HepG2 (cell line): Measurements from ENCODE around the gene TSPAN5. TPM values are rescaled to one million over a fixed set of nuclear protein-coding genes. Genes with fewer than 3 reads are reported as not detected.

Experiments
- ATAC-seq: fragments of 200-7000 bp; cut with Tn5 transposase; 3 replicates; pipeline ENCODE4 v1.9.1; 2020; ENCODE audit warnings: mild to moderate bottlenecking, moderate library complexity
- BruUV-seq: library from RNA; stranded (reverse); fragments of 400-500 nt; replicated peaks from 2 replicates; lab custom pipeline; 2021; lab: Mats Ljungman, UMichigan
- CTCF ChIA-PET: fragments of 300-600 bp; formaldehyde crosslinking; extraction: SDS; loops from one replicate; lab custom pipeline; 2021; ENCODE audit warnings: low total read pairs, inconsistent platforms, low intra/inter-chr PET ratio; lab: Yijun Ruan, JAX
- POLR2A ChIA-PET: fragments of 350-600 bp; sonication (Branson Sonifier 250); formaldehyde crosslinking; loops from one replicate; lab custom pipeline; 2020; ENCODE audit warnings: antibody characterized with exemption, inconsistent platforms; lab: Yijun Ruan, JAX
- DNase-seq: peaks from one replicate; pipeline ENCODE4 v3.0.0-alpha.2; 2015; ENCODE audit warnings: low spot score
- FAIRE-seq: peaks from 3 replicates; lab custom pipeline; 2011; peaks lifted over from hg19 to GRCh38; lab: Jason Lieb, UNC
- H2AFZ ChIP-seq: one replicate; pipeline ENCODE4 v1.6.1; 2011; ENCODE audit warnings: low read length, inconsistent platforms
- H3K27ac ChIP-seq: fragments of 300-600 bp; 3 replicates; pipeline ENCODE4 v1.8.0; 2011; ENCODE audit warnings: mixed run types, mild to moderate bottlenecking, mixed read lengths, low read length, inconsistent platforms; ENCODE audit not compliant: insufficient read depth; ENCODE audit errors: extremely low read length
- H3K27me3 ChIP-seq, 2 experiments: fragments of 200-600 bp in 1 of 2; 2 replicates in 1 of 2; 3 replicates in 1 of 2; pipeline versions ENCODE4 v1.6.0 to v1.8.0; 2011; ENCODE audit warnings: low read length in 2 of 2, mild to moderate bottlenecking in 2 of 2, moderate library complexity in 2 of 2, inconsistent platforms in 1 of 2; ENCODE audit not compliant: insufficient read depth in 2 of 2, control insufficient read depth in 1 of 2
- H3K36me3 ChIP-seq, 2 experiments: fragments of 200-600 bp in 1 of 2; replicated peaks in 1 of 2; 2 replicates in 1 of 2; 3 replicates in 1 of 2; pipeline versions ENCODE4 v1.5.1 to v1.8.0; 2011; ENCODE audit warnings: low read length in 2 of 2, inconsistent platforms in 1 of 2; ENCODE audit not compliant: insufficient read depth in 2 of 2, control insufficient read depth in 1 of 2
- H3K4me1 ChIP-seq: 2 replicates; pipeline ENCODE4 v1.5.1; 2012; ENCODE audit warnings: low read length, inconsistent platforms; ENCODE audit not compliant: insufficient read depth
- H3K4me2 ChIP-seq: 2 replicates; pipeline ENCODE4 v1.6.0; 2011; ENCODE audit warnings: low read depth, low read length, inconsistent platforms
- H3K4me3 ChIP-seq, 3 experiments: fragments of 200-600 bp in 1 of 3; sonication (generic), shearing (Covaris generic) in 1 of 3; replicated peaks in 1 of 3; 2 replicates each; pipeline ENCODE4 v1.5.1; 2011 to 2016; ENCODE audit warnings: low read length in 3 of 3, inconsistent platforms in 2 of 3, low read depth in 2 of 3, mild to moderate bottlenecking in 2 of 3, control low read depth in 1 of 3, mixed read lengths in 1 of 3; ENCODE audit not compliant: insufficient read depth in 1 of 3
- H3K79me2 ChIP-seq: one replicate; pipeline ENCODE4 v1.6.1; 2011; ENCODE audit warnings: low read length, inconsistent platforms; ENCODE audit not compliant: insufficient read depth
- H3K9ac ChIP-seq: 2 replicates; pipeline ENCODE4 v1.6.0; 2011; ENCODE audit warnings: mild to moderate bottlenecking, low read depth, low read length, inconsistent platforms; ENCODE audit not compliant: insufficient read depth
- H3K9me3 ChIP-seq: 2 replicates; pipeline ENCODE4 v1.5.1; 2012; ENCODE audit warnings: mild to moderate bottlenecking, low read length
- H4K20me1 ChIP-seq: 2 replicates; pipeline ENCODE4 v1.6.0; 2011; ENCODE audit warnings: inconsistent platforms, mild to moderate bottlenecking, low read length, moderate library complexity; ENCODE audit not compliant: insufficient read depth
- KDM5A ChIP-seq: fragments of 200-600 bp; sonication (generic); IDR thresholded peaks from 2 replicates; pipeline ENCODE4 v1.7.0; 2018; ENCODE audit warnings: antibody characterized with exemption, mild to moderate bottlenecking, low read length, borderline replicate concordance
- KIAA2018 ChIP-seq: sonication (generic); formaldehyde crosslinking; IDR thresholded peaks from 2 replicates; pipeline ENCODE4 v1.5.0; 2020; ENCODE audit warnings: mild to moderate bottlenecking, missing genetic modification reagents, borderline replicate concordance
- PCBP2 ChIP-seq: fragments of 200-400 bp; formaldehyde crosslinking; optimal IDR thresholded peaks from 2 replicates; pipeline ENCODE3; 2018; ENCODE audit warnings: low read length, low read depth; ENCODE audit not compliant: poor library complexity, severe bottlenecking
- TBL1XR1 ChIP-seq: fragments of 150-350 bp; IDR thresholded peaks from 2 replicates; pipeline ENCODE4 v1.6.1; 2014; ENCODE audit warnings: borderline replicate concordance, low read length; ENCODE audit not compliant: partially characterized antibody
- TMF1 ChIP-seq: sonication (generic); formaldehyde crosslinking; IDR thresholded peaks from 2 replicates; pipeline ENCODE4 v1.8.1; 2022; ENCODE audit warnings: low read depth, missing genetic modification reagents
- ZNF34 ChIP-seq: sonication (generic); formaldehyde crosslinking; IDR thresholded peaks from 2 replicates; pipeline ENCODE4 v1.4.0; 2020; ENCODE audit warnings: mild to moderate bottlenecking, missing genetic modification reagents, borderline replicate concordance
- ZNF891 ChIP-seq: sonication (generic); formaldehyde crosslinking; IDR thresholded peaks from 2 replicates; pipeline ENCODE4 v1.5.0; 2020; ENCODE audit warnings: mild to moderate bottlenecking, missing genetic modification reagents
- WGBS: methylation state at CpG from one replicate; pipeline ENCODE4 v1.1.6; 2017; ENCODE audit warnings: low lambda C conversion rate; 5-methylcytosine and 5-hydroxymethylcytosine counted together
- in situ Hi-C: cut with HindIII; loops from 2 replicates; pipeline ENCODE4 v1.10.0; 2017; ENCODE audit warnings: low pct_unique_long_range_greater_than_20kb; ENCODE audit not compliant: extremely low pct_ligation_motif_present
- intact Hi-C: fragments of 100-400 bp; cut with micrococcal nuclease; formaldehyde crosslinking; loops from one replicate; pipeline ENCODE4 v1.10.0; 2022; ENCODE audit not compliant: unreplicated experiment
- polyA plus RNA-seq, 8 experiments: library from polyadenylated mRNA; depleted of rRNA in 3 of 8; stranded (reverse) in 7 of 8; unstranded in 1 of 8; fragments of >200 nt; fragmentation: Illumina TruSeq in 4 of 8; extraction: Trizol in 4 of 8; gene quantifications; 2 replicates each; pipeline versions ENCODE4 v1.2.1 to v1.2.3, GENCODE V29; 2011 to 2016; ENCODE audit warnings: low read depth in 4 of 8, missing spikeins in 1 of 8, mixed read lengths in 1 of 8; ENCODE audit not compliant: insufficient read depth in 1 of 8
- total RNA-seq, 5 experiments: library from RNA; depleted of rRNA; stranded (reverse); fragments of >200 nt; fragmentation: Illumina TruSeq; extraction: Trizol; gene quantifications; 2 replicates each; pipeline ENCODE4 v1.2.3, GENCODE V29; 2016; ENCODE audit warnings: low read depth in 1 of 5
- TF ChIP-seq, protein P1 (sequence below): sonication (generic); formaldehyde crosslinking; IDR thresholded peaks from 2 replicates; pipeline ENCODE4 v1.8.1; 2022; ENCODE audit warnings: mild to moderate bottlenecking, missing genetic modification reagents

The TSPAN5 gene
- total and polyA plus RNA-seq, 2 of the 13 experiments (the other 11 are each of a cell fraction or from before 2014, with no cell fraction given), result 0.20 to 0.53 TPM

GRCh38 chr4:98484031-98484430, 174.4 kb downstream of the TSPAN5 start:
- no peak for DNase-seq
- intact Hi-C loops, result no loop called here
- WGBS, result 36% methylated on average over 3 of the region's 3 CpGs
- BruUV-seq, result no TSS peak
- no peak overlapping the region for H2AFZ ChIP-seq
- H4K20me1 ChIP-seq, result no peaks in the 10 kb centered on the region
- TF ChIP-seq PCBP2, result no peak
- no peak for TF ChIP-seq TMF1 (CRISPR knock-in tag)
- TF ChIP-seq ZNF34 (CRISPR knock-in tag), result no peak
- TF ChIP-seq KIAA2018 (CRISPR knock-in tag), result no peak
- no peak for TF ChIP-seq ZNF891 (CRISPR knock-in tag)
- no peak for TF ChIP-seq KDM5A
- TF ChIP-seq, protein P1, sequence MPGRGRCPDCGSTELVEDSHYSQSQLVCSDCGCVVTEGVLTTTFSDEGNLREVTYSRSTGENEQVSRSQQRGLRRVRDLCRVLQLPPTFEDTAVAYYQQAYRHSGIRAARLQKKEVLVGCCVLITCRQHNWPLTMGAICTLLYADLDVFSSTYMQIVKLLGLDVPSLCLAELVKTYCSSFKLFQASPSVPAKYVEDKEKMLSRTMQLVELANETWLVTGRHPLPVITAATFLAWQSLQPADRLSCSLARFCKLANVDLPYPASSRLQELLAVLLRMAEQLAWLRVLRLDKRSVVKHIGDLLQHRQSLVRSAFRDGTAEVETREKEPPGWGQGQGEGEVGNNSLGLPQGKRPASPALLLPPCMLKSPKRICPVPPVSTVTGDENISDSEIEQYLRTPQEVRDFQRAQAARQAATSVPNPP (CRISPR knock-in tag), result no peak
- no peak for TF ChIP-seq TBL1XR1
- TF ChIP-seq, all 625 proteins: peak for 0
- Histone ChIP-seq H3K36me3 (no peaks in the 10 kb centered on the region), H3K4me2 (no peak overlapping the region), H3K79me2 (no peaks in the 10 kb centered on the region), H3K27me3 (peaks cover 0 to 10% of the 10 kb centered on the region in 2 experiments; a peak in 1 of 5 replicates), H3K27ac (no peak overlapping the region), H3K9ac (no peak overlapping the region), H3K4me3 (no peak overlapping the region), H3K9me3 (no peaks in the 10 kb centered on the region), H3K4me1 (0 out of 2 replicates have a peak, but pooled peaks cover 6% of the 10 kb centered on the region)
- FAIRE-seq, result no peak
- ChIA-PET POLR2A (no interaction called here), CTCF (no interaction called here)
- in situ Hi-C loops, result no loop called here
- ATAC-seq, result no peak
